IMR-90 (cell line): ENCODE results near the gene ZNF134. TPM values are rescaled to one million over a fixed set of nuclear protein-coding genes. Genes with fewer than 3 reads are reported as not detected.

Experiments used
- ATAC-seq: fragments of 200-7000 bp; cut with Tn5 transposase; 2 replicates; pipeline ENCODE4 v1.9.1; 2020; ENCODE audit warnings: low read depth, mild to moderate bottlenecking, moderate library complexity
- BruUV-seq: library from RNA; stranded (reverse); fragments of 400-500 nt; replicated peaks from 2 replicates; lab custom pipeline; 2021; lab: Mats Ljungman, UMichigan
- CTCF ChIA-PET: fragments of 300-600 bp; formaldehyde crosslinking; extraction: SDS; loops from one replicate; lab custom pipeline; 2021; ENCODE audit warnings: antibody characterized with exemption; lab: Yijun Ruan, JAX
- POLR2A ChIA-PET: fragments of 300-600 bp; sonication (Branson Sonifier 250); formaldehyde crosslinking; loops from one replicate; lab custom pipeline; 2022; ENCODE audit warnings: antibody characterized with exemption; ENCODE audit not compliant: unreplicated experiment; lab: Charles Lee
- DNase-seq: peaks from one replicate; pipeline ENCODE4 v3.0.0; 2013
- H2AFZ ChIP-seq: replicated peaks from 2 replicates; pipeline ENCODE3; 2013; ENCODE audit warnings: low read length, mild to moderate bottlenecking; ENCODE audit not compliant: poor library complexity
- H2AK5ac ChIP-seq: 2 replicates; pipeline ENCODE4 v1.6.1; 2013; ENCODE audit warnings: low read depth, low read length, inconsistent platforms
- H2AK9ac ChIP-seq: replicated peaks from 2 replicates; pipeline ENCODE3; 2013; ENCODE audit warnings: mild to moderate bottlenecking, low read depth, low read length, moderate library complexity; ENCODE audit not compliant: poor library complexity
- H2BK120ac ChIP-seq: 2 replicates; pipeline ENCODE4 v1.6.1; 2013; ENCODE audit warnings: low read depth, low read length, inconsistent platforms
- H2BK15ac ChIP-seq: 3 replicates; pipeline ENCODE4 v1.6.1; 2013; ENCODE audit warnings: low read depth, low read length, inconsistent platforms
- H2BK20ac ChIP-seq: 2 replicates; pipeline ENCODE4 v1.6.1; 2013; ENCODE audit warnings: low read depth, mild to moderate bottlenecking, inconsistent platforms, low read length, moderate library complexity
- H2BK5ac ChIP-seq: 2 replicates; pipeline ENCODE4 v1.6.1; 2013; ENCODE audit warnings: mild to moderate bottlenecking, low read depth, low read length, inconsistent platforms; ENCODE audit not compliant: poor library complexity, severe bottlenecking
- H3K14ac ChIP-seq: replicated peaks from 2 replicates; pipeline ENCODE4 v1.6.1; 2013; ENCODE audit warnings: low read depth, low read length, inconsistent platforms
- H3K18ac ChIP-seq: 2 replicates; pipeline ENCODE4 v1.6.1; 2013; ENCODE audit warnings: low read depth, low read length, control low read depth
- H3K23ac ChIP-seq: 2 replicates; pipeline ENCODE4 v1.6.1; 2013; ENCODE audit warnings: low read depth, low read length, inconsistent platforms
- H3K27ac ChIP-seq: 2 replicates; pipeline ENCODE4 v1.5.1; 2013; ENCODE audit warnings: mild to moderate bottlenecking, control low read depth, low read length; ENCODE audit not compliant: insufficient read depth
- H3K27me3 ChIP-seq: 2 replicates; pipeline ENCODE4 v1.6.1; 2013; ENCODE audit warnings: low read length; ENCODE audit not compliant: control insufficient read depth, insufficient read depth
- H3K36me3 ChIP-seq: 2 replicates; pipeline ENCODE4 v1.6.1; 2013; ENCODE audit warnings: low read length, mixed read lengths; ENCODE audit not compliant: control insufficient read depth, insufficient read depth
- H3K4ac ChIP-seq: 2 replicates; pipeline ENCODE4 v1.6.1; 2013; ENCODE audit warnings: low read depth, low read length, inconsistent platforms
- H3K4me1 ChIP-seq: 2 replicates; pipeline ENCODE4 v1.6.1; 2013; ENCODE audit warnings: low read length, mixed read lengths; ENCODE audit not compliant: control insufficient read depth, insufficient read depth
- H3K4me2 ChIP-seq: 2 replicates; pipeline ENCODE4 v1.6.1; 2013; ENCODE audit warnings: low read depth, mild to moderate bottlenecking, control low read depth, low read length, moderate library complexity
- H3K4me3 ChIP-seq: 2 replicates; pipeline ENCODE4 v1.5.1; 2013; ENCODE audit warnings: low read depth, mild to moderate bottlenecking, control low read depth, low read length, moderate library complexity; ENCODE audit not compliant: insufficient read depth
- H3K56ac ChIP-seq: 2 replicates; pipeline ENCODE4 v1.6.1; 2013; ENCODE audit warnings: low read length, inconsistent platforms; ENCODE audit not compliant: insufficient read depth; ENCODE audit errors: extremely low read depth
- H3K79me1 ChIP-seq, 2 experiments: 2 replicates each; pipeline ENCODE4 v1.6.1; 2013; ENCODE audit warnings: low read length in 2 of 2, inconsistent platforms in 1 of 2, low read depth in 1 of 2
- H3K9ac ChIP-seq: 2 replicates; pipeline ENCODE4 v1.6.1; 2013; ENCODE audit warnings: low read depth, low read length, control low read depth
- H3K9me1 ChIP-seq: 2 replicates; pipeline ENCODE4 v1.6.1; 2013; ENCODE audit warnings: low read length, inconsistent platforms; ENCODE audit not compliant: insufficient read depth
- H3K9me3 ChIP-seq: 2 replicates; pipeline ENCODE4 v1.6.1; 2013; ENCODE audit warnings: low read length; ENCODE audit not compliant: control insufficient read depth, insufficient read depth
- H4K20me1 ChIP-seq: 2 replicates; pipeline ENCODE4 v1.6.1; 2013; ENCODE audit warnings: low read length, inconsistent platforms; ENCODE audit not compliant: insufficient read depth
- H4K5ac ChIP-seq: 2 replicates; pipeline ENCODE4 v1.6.1; 2013; ENCODE audit warnings: mild to moderate bottlenecking, low read depth, low read length, control low read depth
- H4K8ac ChIP-seq, 2 experiments: 2 replicates each; pipeline ENCODE4 v1.6.1; 2013; ENCODE audit warnings: low read depth in 2 of 2, low read length in 2 of 2, control low read depth in 1 of 2, inconsistent platforms in 1 of 2
- H4K91ac ChIP-seq: 2 replicates; pipeline ENCODE4 v1.6.1; 2013; ENCODE audit warnings: low read depth, low read length, inconsistent platforms; ENCODE audit not compliant: insufficient read depth
- BHLHE40 ChIP-seq: fragments of 150-350 bp; IDR thresholded peaks from 2 replicates; pipeline ENCODE4 v1.6.1; 2016; ENCODE audit warnings: mild to moderate bottlenecking, low read depth, low read length
- CEBPB ChIP-seq: IDR thresholded peaks from 2 replicates; pipeline ENCODE4 v1.6.1; 2012; ENCODE audit warnings: low read depth, low read length, improper control_type of control experiment
- MAFK ChIP-seq: IDR thresholded peaks from 2 replicates; pipeline ENCODE4 v1.6.1; 2012; ENCODE audit warnings: low read depth, low read length, improper control_type of control experiment
- MAZ ChIP-seq: IDR thresholded peaks from 2 replicates; pipeline ENCODE4 v1.6.1; 2012; ENCODE audit warnings: low read depth, mild to moderate bottlenecking, low read length, improper control_type of control experiment, moderate library complexity, borderline replicate concordance
- MXI1 ChIP-seq: IDR thresholded peaks from 2 replicates; pipeline ENCODE4 v1.6.1; 2012; ENCODE audit warnings: low read depth, mild to moderate bottlenecking, low read length, moderate library complexity, borderline replicate concordance
- RFX5 ChIP-seq: IDR thresholded peaks from 2 replicates; pipeline ENCODE4 v1.8.0; 2012; ENCODE audit warnings: low read depth, mild to moderate bottlenecking, low read length, moderate library complexity
- SMC3 ChIP-seq: fragments of 150-350 bp; IDR thresholded peaks from 2 replicates; pipeline ENCODE4 v1.6.1; 2016; ENCODE audit warnings: low read depth, mild to moderate bottlenecking, antibody characterized with exemption, low read length, moderate library complexity
- WGBS, 2 experiments: methylation state at CpG; one replicate each; pipeline versions ENCODE4 v1.1.5 to v1.1.7; 2013; ENCODE audit warnings: missing lambda C conversion rate in 2 of 2; ENCODE audit not compliant: insufficient read length in 1 of 2; ENCODE audit errors: extremely low coverage in 2 of 2; 5-methylcytosine and 5-hydroxymethylcytosine counted together
- dilution Hi-C: fragments of 300-500 bp; cut with HindIII; formaldehyde crosslinking; loops from one replicate; pipeline ENCODE4 v1.14.3; 2018; ENCODE audit warnings: low sequenced_read_pairs; ENCODE audit not compliant: unreplicated experiment
- in situ Hi-C: fragments of 300-500 bp; cut with MboI; formaldehyde crosslinking; loops from 3 replicates; pipeline ENCODE4 v1.14.3; 2019; ENCODE audit warnings: low sequenced_read_pairs, inconsistent platforms, mixed read lengths
- intact Hi-C: fragments of 100-400 bp; cut with micrococcal nuclease; formaldehyde crosslinking; loops from 2 replicates; pipeline ENCODE4 v1.10.0; 2022
- polyA plus RNA-seq, 3 experiments: library from polyadenylated mRNA; depleted of rRNA; stranded (reverse); fragments of >200 nt; gene quantifications; 2 replicates each; pipeline ENCODE4 v1.2.3, GENCODE V29; 2012; ENCODE audit warnings: low replicate concordance in 1 of 3
- total RNA-seq: library from RNA; depleted of rRNA; stranded (reverse); fragments of >200 nt; gene quantifications from 2 replicates; pipeline ENCODE4 v1.2.3, GENCODE V29; 2012
- TF ChIP-seq, protein P1 (sequence below): fragments of 150-350 bp; IDR thresholded peaks from 2 replicates; pipeline ENCODE4 v1.6.1; 2017; ENCODE audit warnings: mild to moderate bottlenecking, antibody characterized with exemption, low read length, low read depth
- TF ChIP-seq, protein P2 (sequence below): fragments of 150-350 bp; IDR thresholded peaks from 2 replicates; pipeline ENCODE4 v1.6.1; 2016; ENCODE audit warnings: low read depth, mild to moderate bottlenecking, low read length, moderate library complexity, borderline replicate concordance
- TF ChIP-seq, protein P3 (sequence below): conservative IDR thresholded peaks from 2 replicates; pipeline ENCODE4 v1.5.1; 2012; ENCODE audit warnings: mild to moderate bottlenecking, low read depth, low read length, improper control_type of control experiment

The ZNF134 gene
- total and polyA plus RNA-seq, 2 of the 4 experiments (the other 2 are of a cell fraction): 6.2 to 31.0 TPM

DNA sequence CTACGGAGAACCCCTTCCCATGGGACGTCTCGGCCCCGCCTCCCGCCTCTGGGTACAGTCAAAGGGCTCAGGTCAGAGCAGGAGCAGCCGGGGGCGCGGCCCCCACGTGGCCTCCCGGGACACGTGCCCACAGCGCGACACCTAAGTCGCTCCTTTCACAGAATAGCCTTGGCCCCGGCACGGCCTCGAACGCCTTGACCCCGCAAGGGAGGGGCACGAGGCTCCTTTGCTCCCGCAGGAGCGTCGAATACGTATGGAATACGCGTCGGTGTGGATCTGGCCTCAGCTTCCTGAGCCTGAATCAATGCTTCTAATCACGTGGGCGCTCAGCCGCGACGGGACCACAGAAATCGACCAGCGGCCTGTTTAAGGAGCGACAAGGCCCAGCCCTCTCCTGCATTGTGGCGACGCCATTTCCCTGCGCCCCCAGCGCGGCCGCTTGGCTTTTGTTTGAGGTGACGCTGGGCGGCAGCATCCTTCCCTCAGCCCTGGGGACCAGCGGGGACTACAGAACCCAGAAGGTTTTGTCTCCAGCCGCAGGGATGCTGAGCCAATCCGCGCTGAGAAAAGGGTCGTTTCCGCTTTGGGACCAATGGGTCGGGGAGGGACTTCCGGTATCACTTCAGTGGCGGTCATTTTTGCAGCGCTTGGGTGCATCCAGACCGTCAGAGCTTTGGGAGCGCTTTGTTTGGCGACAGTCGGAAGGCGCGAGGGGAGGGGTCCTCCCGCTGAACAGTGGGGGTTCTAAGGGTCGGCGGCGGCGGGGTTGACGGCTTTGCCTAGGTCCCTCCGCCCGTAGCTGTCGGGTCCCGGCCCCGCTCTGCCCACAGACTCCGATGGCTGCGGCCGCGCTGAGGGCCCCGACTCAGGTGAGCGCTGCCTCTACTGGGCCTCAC lies 30.3 kb upstream of the ZNF134 start, which contains the start of gene ZIK1 (continued):
- TF ChIP-seq, protein P1, sequence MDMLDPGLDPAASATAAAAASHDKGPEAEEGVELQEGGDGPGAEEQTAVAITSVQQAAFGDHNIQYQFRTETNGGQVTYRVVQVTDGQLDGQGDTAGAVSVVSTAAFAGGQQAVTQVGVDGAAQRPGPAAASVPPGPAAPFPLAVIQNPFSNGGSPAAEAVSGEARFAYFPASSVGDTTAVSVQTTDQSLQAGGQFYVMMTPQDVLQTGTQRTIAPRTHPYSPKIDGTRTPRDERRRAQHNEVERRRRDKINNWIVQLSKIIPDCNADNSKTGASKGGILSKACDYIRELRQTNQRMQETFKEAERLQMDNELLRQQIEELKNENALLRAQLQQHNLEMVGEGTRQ: peak; percentile 74
- TF ChIP-seq SMC3: no peak

DNA sequence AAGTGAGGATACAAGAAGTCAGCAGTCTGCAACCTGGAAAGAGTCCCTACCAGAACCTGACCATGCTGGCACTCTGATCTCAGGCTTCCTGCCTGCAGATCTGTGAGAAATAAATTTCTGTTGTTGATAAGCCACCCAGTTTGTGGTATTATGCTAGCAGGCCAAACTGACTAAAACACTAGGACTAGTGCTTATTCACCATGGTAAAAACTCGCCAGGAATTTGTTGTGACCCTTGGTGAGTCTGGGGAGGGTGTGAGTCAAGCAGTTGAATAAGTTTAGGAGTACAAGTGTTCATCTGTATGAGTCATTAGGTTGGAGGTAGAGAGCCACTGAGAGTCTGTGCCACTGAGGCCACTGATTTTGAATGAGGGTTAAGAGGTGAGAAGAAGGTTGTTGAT lies 26.5 kb upstream of the ZNF134 start:
- Histone ChIP-seq H3K79me1 (peaks cover 14 to 33% of the 10 kb centered on the region in 2 experiments), H4K20me1 (0 out of 2 replicates have a peak, but pooled peaks cover 3% of the 10 kb centered on the region), H3K23ac (no peak overlapping the region), H3K18ac (no peak overlapping the region), H3K56ac (no peak overlapping the region), H3K9ac (no peak overlapping the region), H3K9me3 (peaks cover 52% of the 10 kb centered on the region), H3K27ac (no peak overlapping the region), H4K5ac (no peak overlapping the region), H2BK5ac (no peak overlapping the region), H3K36me3 (peaks cover 39% of the 10 kb centered on the region), H3K4me3 (no peak overlapping the region), H3K4me1 (peaks cover 4% of the 10 kb centered on the region), H3K4me2 (no peak overlapping the region), H3K14ac (no peak overlapping the region), H2BK15ac (no peak overlapping the region), H2AK9ac (no peak overlapping the region), H2BK120ac (no peak overlapping the region), H4K91ac (no peak overlapping the region), H4K8ac (no peak overlapping the region), H2BK20ac (no peak overlapping the region), H3K27me3 (no peaks in the 10 kb centered on the region), H3K4ac (no peak overlapping the region), H3K9me1 (no peaks in the 10 kb centered on the region; the same call in 1 of the 2 replicates), H2AK5ac (no peak overlapping the region), H2AFZ (no peak overlapping the region)
- in situ Hi-C loops: no loop called here
- TF ChIP-seq, protein P2, sequence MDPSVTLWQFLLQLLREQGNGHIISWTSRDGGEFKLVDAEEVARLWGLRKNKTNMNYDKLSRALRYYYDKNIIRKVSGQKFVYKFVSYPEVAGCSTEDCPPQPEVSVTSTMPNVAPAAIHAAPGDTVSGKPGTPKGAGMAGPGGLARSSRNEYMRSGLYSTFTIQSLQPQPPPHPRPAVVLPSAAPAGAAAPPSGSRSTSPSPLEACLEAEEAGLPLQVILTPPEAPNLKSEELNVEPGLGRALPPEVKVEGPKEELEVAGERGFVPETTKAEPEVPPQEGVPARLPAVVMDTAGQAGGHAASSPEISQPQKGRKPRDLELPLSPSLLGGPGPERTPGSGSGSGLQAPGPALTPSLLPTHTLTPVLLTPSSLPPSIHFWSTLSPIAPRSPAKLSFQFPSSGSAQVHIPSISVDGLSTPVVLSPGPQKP: no peak
- TF ChIP-seq BHLHE40: no peak
- TF ChIP-seq, protein P1: no peak
- TF ChIP-seq MAZ: no peak
- TF ChIP-seq, protein P3, sequence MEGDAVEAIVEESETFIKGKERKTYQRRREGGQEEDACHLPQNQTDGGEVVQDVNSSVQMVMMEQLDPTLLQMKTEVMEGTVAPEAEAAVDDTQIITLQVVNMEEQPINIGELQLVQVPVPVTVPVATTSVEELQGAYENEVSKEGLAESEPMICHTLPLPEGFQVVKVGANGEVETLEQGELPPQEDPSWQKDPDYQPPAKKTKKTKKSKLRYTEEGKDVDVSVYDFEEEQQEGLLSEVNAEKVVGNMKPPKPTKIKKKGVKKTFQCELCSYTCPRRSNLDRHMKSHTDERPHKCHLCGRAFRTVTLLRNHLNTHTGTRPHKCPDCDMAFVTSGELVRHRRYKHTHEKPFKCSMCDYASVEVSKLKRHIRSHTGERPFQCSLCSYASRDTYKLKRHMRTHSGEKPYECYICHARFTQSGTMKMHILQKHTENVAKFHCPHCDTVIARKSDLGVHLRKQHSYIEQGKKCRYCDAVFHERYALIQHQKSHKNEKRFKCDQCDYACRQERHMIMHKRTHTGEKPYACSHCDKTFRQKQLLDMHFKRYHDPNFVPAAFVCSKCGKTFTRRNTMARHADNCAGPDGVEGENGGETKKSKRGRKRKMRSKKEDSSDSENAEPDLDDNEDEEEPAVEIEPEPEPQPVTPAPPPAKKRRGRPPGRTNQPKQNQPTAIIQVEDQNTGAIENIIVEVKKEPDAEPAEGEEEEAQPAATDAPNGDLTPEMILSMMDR: no peak
- TF ChIP-seq MXI1: no peak
- no peak for TF ChIP-seq CEBPB
- no peak for TF ChIP-seq RFX5
- TF ChIP-seq MAFK: no peak
- CTCF ChIA-PET: no interaction called here
- no CpG with 5 or more reads among the region's 1 CpG for WGBS, 2 experiments
- peak; percentile 47 for ATAC-seq
- BruUV-seq: no TSS peak
- POLR2A ChIA-PET: no interaction called here
- dilution Hi-C loops: no loop called here
- peak; percentile 87 for DNase-seq
- intact Hi-C loops: no loop called here
